Peyer's patch (tissue), 4 donors: ENCODE data around the gene COL23A1. TPM values are rescaled to one million over a fixed set of nuclear protein-coding genes. Genes with fewer than 3 reads are reported as not detected.

Experiments used
- DNase-seq, 3 donors: peaks; one replicate each; pipeline ENCODE4 v3.0.0-alpha.2; 2017 to 2019
- H3K27ac ChIP-seq, 4 donors: fragments of 200-600 bp; sonication (generic); one replicate each; pipeline ENCODE4 v1.5.1; 2016 to 2019
- H3K27me3 ChIP-seq, 2 donors: fragments of 200-600 bp; sonication (generic); one replicate each; pipeline ENCODE4 v1.5.1; 2019
- H3K36me3 ChIP-seq, 3 donors: fragments of 200-600 bp; sonication (generic); one replicate each; pipeline ENCODE4 v1.5.1; 2016 to 2019
- H3K4me1 ChIP-seq, 4 donors: fragments of 200-600 bp; sonication (generic); one replicate each; pipeline ENCODE4 v1.5.1; 2016 to 2019
- H3K4me3 ChIP-seq, 4 donors: fragments of 200-600 bp; sonication (generic); 1 replicate in 3 of 4; 2 replicates in 1 of 4; pipeline ENCODE4 v1.5.1; 2016 to 2019; ENCODE audit warnings: mild to moderate bottlenecking in 1 of 4
- H3K9me3 ChIP-seq, 4 donors: fragments of 200-600 bp; sonication (generic); one replicate each; pipeline ENCODE4 v1.5.1; 2016 to 2019; ENCODE audit warnings: mild to moderate bottlenecking in 1 of 4
- CTCF ChIP-seq, 6 experiments: fragments of 450-650 bp in 4 of 6; fragments of 200-600 bp in 2 of 6; sonication (generic) in 1 of 6; IDR thresholded peaks; one replicate each; pipeline ENCODE4 v1.5.1; 2017 to 2019; ENCODE audit warnings: antibody characterized with exemption in 6 of 6, mild to moderate bottlenecking in 3 of 6, moderate library complexity in 1 of 6
- POLR2A ChIP-seq, 2 donors: fragments of 450-650 bp; IDR thresholded peaks; one replicate each; pipeline ENCODE4 v1.5.1; 2017; ENCODE audit warnings: antibody characterized with exemption in 2 of 2, mild to moderate bottlenecking in 2 of 2, moderate library complexity in 2 of 2
- total RNA-seq, 4 donors: library from RNA; depleted of rRNA; stranded (reverse); fragments of >200 nt; gene quantifications; one replicate each; pipeline ENCODE4 v1.1.0, GENCODE V29; 2016

The COL23A1 gene
- total RNA-seq, 4 donors from 2014 or later, result 0.57 to 5.8 (median 1.2) TPM; not detected in 1

- H3K9me3 ChIP-seq, result no peaks in the 10 kb centered on the region
- H3K27me3 ChIP-seq, result no peaks in the 10 kb centered on the region
- DNase-seq, result no peak
- H3K4me1 ChIP-seq, result peaks cover 0 to 19% (median 0%) of the 10 kb centered on the region in 4 donors
- no peak overlapping the region for H3K4me3 ChIP-seq
- TF ChIP-seq POLR2A (IDR thresholded peaks at IDR 0.05) (no peak), CTCF (IDR thresholded peaks at IDR 0.05) (no peak)
- H3K36me3 ChIP-seq, result no peaks in the 10 kb centered on the region
- no peak overlapping the region for H3K27ac ChIP-seq
Measured at GRCh38 chr5:178334861-178335260, 255.3 kb downstream of the COL23A1 start.

- Histone ChIP-seq H3K27ac (no peak overlapping the region), H3K36me3 (no peaks in the 10 kb centered on the region), H3K9me3 (no peaks in the 10 kb centered on the region), H3K27me3 (no peaks in the 10 kb centered on the region), H3K4me3 (no peak overlapping the region), H3K4me1 (peaks cover 0 to 19% (median 0%) of the 10 kb centered on the region in 4 donors)
- TF ChIP-seq CTCF (IDR thresholded peaks at IDR 0.05) (no peak), POLR2A (IDR thresholded peaks at IDR 0.05) (no peak)
- DNase-seq, result peak in 1 of 3 donors; percentile 22
Measured at GRCh38 chr5:178333821-178334481, 256.2 kb downstream of the COL23A1 start.

- H3K27ac ChIP-seq, result peak overlapping the region in 2 of 4 donors; percentile 14 to 21
- H3K9me3 ChIP-seq, result no peaks in the 10 kb centered on the region
- TF ChIP-seq POLR2A (IDR thresholded peaks at IDR 0.05) (no peak), CTCF (IDR thresholded peaks at IDR 0.05) (no peak)
- H3K27me3 ChIP-seq, result no peaks in the 10 kb centered on the region
- peaks cover 0 to 19% (median 0%) of the 10 kb centered on the region in 4 donors for H3K4me1 ChIP-seq
- H3K36me3 ChIP-seq, result no peaks in the 10 kb centered on the region
- DNase-seq, result no peak
- no peak overlapping the region for H3K4me3 ChIP-seq
Measured at GRCh38 chr5:178332210-178332641, 258.0 kb downstream of the COL23A1 start.

GRCh38 chr5:178331491-178331996 lies 258.6 kb downstream of the COL23A1 start:
- Histone ChIP-seq H3K27me3 (no peaks in the 10 kb centered on the region), H3K9me3 (no peaks in the 10 kb centered on the region), H3K4me3 (no peak overlapping the region), H3K36me3 (no peaks in the 10 kb centered on the region), H3K27ac (peak overlapping the region in 2 of 4 donors; percentile 21 to 42), H3K4me1 (peaks cover 0 to 19% (median 0%) of the 10 kb centered on the region in 4 donors)
- peak in 2 of 3 donors; percentile 54 to 61 for DNase-seq
- no peak for TF ChIP-seq POLR2A (IDR thresholded peaks at IDR 0.05)
- no peak for TF ChIP-seq CTCF (IDR thresholded peaks at IDR 0.05)

- H3K27me3 ChIP-seq, result no peaks in the 10 kb centered on the region
- TF ChIP-seq CTCF (IDR thresholded peaks at IDR 0.05), result no peak
- no peak for TF ChIP-seq POLR2A (IDR thresholded peaks at IDR 0.05)
- DNase-seq, result peak in 1 of 3 donors; percentile 32
- no peak overlapping the region for H3K4me3 ChIP-seq
- no peaks in the 10 kb centered on the region for H3K9me3 ChIP-seq
- H3K4me1 ChIP-seq, result peaks cover 0 to 19% (median 0%) of the 10 kb centered on the region in 4 donors
- H3K36me3 ChIP-seq, result no peaks in the 10 kb centered on the region
- H3K27ac ChIP-seq, result peak overlapping the region in 1 of 4 donors; percentile 42
Measured at GRCh38 chr5:178330791-178331404, 259.3 kb downstream of the COL23A1 start.
